ENCODE data around the gene CLPTM1L. TPM values are rescaled to one million over a fixed set of nuclear protein-coding genes. Genes with fewer than 3 reads are reported as not detected.
"Not testable (repeated sequence)": the region's sequence is repeated elsewhere in the genome, so short reads cannot be mapped to it uniquely, and the experiment has no call there.

Gene CLPTM1L
- total RNA-seq, 1 donor from 2014 or later, result 169 TPM

DNA sequence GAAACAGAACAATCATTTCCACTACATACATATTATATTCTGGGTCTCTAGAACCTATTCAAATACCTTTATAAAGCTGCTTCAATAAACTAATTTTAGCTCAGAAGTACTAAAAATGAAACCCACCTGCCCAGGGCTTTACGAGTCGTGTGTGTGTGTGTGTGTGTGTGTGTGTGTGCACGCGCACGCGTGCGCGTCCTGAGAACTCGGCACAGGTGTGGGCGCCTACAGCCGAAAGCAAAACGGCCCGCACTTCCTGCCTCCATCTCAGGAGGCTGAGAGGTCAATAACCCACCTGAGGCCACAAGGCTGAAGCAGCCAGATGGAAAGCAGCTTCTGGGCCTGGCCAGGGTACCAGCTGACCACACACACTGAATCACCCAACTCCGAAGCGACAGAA lies 3.0 kb downstream of the CLPTM1L start:
- DNase-seq (ENCODE audit: low read depth), result no peak

DNA sequence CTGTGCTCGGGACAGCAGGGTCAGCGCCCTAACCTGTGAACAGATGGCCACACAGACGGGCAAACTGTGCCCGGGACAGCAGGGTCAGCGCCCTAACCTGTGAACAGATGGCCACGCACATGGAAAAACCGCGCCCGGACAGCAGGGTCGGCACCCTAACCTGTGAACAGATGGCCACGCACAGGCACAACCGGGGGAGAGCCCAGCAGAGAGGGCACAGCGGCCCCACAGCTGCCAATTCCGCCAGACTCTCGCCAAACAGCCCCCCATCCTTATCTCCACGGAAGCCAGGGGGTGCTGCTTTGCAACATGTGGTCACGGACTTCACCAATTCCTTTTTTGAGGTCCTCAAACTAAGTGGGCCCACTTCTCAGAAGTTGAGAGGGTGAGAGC lies 5.1 kb downstream of the CLPTM1L start:
- DNase-seq (ENCODE audit: low read depth), result not testable (repeated sequence)

DNA sequence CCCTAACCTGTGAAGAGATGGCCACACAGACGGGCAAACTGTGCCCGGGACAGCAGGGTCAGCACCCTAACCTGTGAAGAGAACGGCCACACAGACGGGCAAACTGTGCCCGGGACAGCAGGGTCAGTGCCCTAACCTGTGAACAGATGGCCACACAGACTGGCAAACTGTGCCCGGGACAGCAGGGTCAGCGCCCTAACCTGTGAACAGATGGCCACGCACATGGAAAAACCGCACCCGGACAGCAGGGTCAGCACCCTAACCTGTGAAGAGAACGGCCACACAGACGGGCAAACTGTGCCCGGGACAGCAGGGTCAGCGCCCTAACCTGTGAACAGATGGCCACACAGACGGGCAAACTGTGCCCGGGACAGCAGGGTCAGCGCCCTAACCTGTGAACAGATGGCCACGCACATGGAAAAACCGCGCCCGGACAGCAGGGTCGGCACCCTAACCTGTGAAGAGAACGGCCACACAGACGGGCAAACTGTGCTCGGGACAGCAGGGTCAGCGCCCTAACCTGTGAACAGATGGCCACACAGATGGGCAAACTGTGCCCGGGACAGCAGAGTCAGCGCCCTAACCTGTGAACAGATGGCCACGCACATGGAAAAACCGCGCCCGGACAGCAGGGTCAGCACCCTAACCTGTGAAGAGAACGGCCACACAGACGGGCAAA lies 5.6 kb downstream of the CLPTM1L start:
- not testable (repeated sequence) for DNase-seq (ENCODE audit: low read depth)

DNA sequence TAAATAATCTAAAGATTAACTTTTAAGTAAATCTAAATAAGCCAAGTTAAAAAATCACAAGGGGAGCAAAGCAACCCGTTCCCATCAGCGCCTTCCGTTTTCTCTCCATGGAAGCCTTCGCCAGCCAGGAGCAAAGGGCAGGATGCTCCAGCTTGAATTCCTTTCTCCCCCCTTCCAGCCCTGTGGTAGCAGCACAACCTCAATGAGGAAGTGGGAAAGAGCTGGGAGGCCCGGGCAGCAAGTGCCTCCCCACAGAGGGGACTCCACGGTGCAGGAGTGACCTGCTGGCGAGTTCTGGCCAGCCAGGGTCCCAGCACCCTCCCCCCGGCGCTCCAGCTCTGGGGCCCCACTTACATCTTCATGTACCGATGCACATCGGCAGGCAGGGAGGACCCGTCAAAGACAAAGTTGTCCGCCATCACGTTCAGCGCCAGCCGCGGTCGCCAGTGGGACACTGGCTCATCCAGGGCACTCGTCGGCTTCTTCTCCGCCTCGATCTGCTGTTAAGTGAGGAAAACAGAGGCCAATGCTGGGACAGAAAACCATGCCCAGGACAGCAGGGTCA lies 6.3 kb downstream of the CLPTM1L start:
- no peak for DNase-seq (ENCODE audit: low read depth)

DNA sequence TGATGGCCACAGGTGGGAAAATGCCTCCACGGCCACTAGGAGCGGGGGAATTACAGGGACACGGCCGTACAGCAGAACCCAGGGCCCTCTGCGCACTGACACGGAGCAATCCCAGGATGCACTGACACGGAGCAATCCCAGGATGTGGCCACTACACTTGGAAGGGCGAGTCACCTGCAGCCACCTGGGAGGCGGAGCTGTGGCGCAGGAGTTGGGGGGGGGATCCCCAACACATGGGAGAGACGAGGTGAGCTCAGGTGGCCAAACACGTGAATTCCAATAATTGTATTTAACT lies 6.8 kb downstream of the CLPTM1L start:
- DNase-seq (ENCODE audit: low read depth), result no peak

DNA sequence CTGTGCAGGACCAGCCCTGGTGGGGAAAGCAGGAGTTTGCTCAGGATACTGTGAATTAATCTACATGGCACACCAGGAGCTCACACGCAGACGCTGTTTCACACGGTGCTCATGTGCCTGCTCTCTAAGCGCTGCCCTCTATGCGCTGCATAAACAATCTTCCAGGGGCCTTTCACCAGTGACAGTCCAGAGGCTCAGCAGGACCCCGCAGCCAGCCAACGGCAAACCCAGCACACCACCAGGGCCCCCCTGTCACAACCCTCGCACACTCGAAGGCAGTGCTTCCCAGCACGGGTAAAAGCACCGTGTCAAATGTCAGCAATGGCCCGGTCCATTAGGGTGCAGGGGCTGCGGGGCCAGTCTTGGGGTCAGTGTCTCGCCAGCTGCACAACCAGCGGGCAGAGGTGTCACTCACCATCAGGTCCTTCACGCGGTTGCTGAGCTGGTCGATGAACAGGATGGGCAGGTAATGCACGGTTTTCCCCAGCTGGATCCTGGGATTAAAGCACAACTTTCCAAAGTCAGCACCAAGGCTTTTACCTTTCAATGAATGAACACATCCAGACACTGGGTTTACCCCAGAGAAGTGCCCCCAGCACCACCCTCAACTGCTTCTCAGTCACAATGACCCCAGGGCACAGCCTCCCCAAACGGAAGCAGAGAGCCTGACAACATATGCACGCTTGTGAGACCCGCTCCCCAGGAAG lies 7.3 kb downstream of the CLPTM1L start:
- no peak for DNase-seq (ENCODE audit: low read depth)

DNA sequence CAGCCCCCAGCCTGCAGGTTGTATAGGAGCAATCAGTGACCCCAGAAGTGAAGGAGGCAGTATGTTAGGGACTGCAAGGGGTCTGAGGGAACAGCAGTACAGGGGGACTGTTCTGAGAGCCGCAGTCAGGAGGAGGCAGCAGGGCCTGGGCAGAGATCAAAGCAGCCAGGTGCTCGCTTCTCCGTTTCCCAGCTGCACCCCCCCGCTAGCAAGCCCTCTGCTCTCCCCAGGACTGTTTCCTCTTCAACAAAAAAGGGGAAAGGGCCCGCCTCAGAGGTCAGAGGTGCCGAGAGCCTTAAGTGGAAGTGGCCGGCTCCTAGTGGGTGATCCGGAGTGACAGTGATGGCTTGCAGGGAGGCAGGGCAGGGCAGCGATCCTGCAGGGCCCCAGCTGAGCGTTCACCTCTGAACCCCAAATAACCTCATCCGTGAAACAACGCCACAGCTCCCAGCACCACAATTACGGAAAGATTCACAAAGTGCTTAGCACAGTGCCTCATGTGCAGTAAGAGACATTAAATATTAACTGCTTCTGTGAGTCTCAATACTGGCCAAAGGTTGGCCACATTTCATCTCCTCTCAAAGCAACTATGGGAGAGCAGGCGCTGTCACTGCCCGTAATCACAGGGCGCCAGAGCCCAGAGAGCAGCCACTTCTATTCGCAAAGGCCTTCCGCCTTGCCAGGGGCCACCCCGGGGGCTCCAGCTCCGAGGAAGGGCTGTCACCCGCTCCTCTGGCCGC lies 8.0 kb downstream of the CLPTM1L start:
- no peak for DNase-seq (ENCODE audit: low read depth)

DNA sequence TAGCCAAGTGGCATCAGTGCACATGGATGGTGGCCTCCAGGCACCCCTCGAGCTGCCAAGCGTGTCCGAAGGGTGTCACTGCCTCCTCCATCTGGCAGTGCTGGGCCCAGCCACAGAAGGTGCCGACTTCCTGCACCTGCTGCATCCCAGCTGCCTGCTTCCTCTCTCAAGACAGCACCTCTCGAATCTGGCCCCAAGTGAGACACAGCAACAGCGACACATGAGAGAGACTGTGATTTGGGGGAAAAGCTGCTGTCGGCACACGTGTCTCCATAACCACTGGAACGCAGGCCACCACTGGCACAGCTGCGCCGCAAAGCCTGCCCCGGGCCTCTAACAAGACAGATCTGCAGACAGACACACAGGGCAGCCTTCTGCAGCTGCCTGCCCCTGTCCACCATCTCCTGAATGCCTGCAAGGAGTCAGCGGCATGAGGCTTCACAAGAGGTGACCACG lies 8.8 kb downstream of the CLPTM1L start:
- no peak for DNase-seq (ENCODE audit: low read depth)

DNA sequence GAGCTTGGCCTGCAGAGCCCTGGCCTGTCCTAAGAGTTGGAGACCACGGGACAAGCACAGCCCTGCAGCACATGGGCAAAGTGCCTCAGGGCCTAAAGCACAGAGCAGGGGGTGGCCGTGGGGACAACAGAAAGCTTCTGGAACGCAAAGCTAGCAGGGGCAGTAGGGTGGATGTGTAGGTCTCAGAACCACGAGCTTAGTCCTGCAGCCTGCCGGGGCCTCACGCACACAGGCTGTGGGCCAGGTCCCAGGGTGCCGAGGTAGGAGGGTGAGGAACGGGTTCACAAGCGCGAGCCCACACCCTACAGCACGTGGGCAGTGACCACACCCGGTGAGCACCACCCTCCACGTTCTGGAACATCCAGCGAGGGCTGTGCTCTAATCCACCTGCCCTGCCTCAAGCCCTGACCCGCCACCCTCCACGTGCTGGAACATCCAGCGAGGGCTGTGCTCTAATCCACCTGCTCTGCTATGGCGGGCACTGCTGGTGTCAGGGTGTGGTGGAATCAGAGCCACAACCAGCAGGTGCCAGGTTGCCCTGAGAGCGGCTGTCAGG lies 9.3 kb downstream of the CLPTM1L start:
- DNase-seq (ENCODE audit: low read depth), result no peak

DNA sequence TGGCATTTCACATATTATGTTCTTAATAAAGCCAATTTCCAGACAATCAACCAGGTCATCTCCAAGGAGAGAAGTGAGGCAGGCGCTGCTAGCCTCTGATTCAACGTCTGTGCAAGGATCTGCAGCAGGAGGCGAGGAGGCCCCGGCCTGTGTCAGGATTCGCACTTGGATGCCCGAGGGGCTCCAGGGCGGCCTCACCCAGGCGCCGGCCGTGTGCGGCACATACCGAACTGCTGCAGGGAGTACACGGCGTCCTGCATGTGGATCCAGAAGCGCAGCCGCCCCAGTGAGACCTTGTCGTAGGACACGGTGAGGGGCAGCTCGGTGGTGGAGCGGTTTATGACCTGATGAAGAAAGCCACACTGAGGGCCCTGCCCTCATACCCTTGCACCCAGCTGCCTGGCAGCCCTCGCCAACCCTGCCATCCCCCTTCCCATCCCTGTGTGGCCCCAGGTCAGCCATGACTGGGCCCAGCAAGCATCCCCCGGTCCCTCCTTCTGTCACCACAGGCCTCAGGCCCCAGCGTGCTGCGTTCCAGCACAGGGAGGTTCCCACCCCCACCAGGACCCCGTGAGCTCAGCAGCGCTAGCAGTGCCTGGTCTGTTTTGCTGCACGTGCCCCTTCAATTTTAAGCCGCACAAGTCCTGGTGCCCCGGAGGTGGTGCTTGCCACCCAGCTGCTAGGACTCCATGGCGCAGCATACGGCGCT lies 9.9 kb downstream of the CLPTM1L start:
- DNase-seq (ENCODE audit: low read depth), result no peak

DNA sequence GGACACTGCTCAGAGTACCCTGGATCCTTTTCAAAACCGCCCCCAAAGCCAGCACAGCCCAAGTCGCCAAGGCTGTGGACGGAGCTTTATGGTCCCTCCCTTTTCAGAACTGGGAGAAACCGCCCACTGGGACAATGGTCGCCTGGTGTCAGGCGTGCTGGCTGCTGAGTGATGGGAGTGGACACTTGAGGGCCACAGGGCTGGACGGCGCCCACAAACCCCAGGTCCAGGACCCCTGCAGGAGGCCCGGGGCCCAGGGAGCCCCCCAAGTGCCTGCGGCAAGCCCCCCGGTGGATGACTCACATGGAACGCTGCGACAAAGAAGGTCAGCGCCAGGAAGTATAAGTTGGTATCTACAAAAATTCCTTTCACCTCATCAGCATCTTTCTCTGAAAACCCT lies 10.9 kb downstream of the CLPTM1L start:
- DNase-seq (ENCODE audit: low read depth), result no peak

DNA sequence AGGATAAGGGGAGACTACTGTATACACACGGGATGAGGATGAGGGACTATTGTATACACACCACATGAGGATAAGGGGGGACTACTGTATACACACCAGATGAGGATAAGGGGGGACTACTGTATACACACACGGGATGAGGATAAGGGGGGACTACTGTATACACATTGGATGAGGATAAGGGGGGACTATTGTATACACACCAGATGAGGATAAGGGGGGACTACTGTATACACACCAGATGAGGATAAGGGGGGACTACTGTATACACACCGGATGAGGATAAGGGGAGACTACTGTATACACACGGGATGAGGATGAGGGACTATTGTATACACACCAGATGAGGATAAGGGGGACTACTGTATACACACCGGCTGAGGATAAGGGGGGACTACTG lies 11.6 kb downstream of the CLPTM1L start:
- not testable (repeated sequence) for DNase-seq (ENCODE audit: low read depth)

DNA sequence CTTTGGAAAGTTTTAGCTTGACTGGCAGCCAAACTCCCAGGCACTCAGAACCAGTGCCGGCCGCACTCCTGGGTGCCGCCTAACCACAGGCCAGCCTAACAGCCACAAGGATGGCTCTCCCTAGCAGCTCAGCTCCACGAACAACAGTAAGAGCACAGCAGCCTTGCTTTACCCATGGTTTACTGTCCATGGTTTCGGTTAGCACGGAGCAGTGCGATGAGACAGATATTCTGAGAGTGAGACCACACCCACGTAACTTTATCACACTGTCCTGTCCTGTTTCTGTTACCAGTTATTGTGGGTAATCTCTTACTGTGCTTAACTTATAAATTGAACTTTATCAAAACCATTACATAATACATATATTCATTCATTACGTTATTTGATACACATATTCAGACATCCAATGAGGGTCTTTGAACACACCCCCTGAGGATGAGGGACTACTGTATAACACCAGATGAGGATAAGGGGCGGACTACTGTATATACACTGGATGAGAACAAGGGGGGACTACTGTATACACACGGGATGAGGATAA lies 12.4 kb downstream of the CLPTM1L start:
- DNase-seq (ENCODE audit: low read depth), result peak; percentile 53

DNA sequence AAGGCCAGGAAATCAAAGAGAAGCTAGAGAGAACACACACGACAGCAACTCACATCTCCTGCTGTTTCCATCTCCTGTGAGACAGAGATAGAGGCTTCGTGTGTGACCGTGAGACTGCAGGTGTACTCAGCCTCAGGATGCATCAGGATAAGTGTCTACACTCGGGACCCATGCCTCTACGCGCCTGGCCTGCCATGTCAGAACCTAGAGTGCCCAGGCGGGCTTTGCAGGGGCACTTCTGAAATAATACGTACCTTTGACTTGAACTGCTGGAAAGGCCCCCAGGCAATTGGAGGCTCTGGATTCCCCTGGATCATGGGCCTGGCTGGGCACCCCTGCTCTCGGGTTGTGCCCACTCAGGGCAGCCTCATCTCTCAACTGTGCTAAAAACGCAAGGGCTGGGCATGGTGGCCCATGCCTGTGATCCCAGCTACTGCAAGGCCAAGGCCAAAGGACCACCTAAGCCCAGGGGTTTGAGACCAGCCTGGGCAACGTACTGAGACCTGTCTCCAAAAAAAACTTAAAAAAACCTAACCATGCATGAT lies 13.0 kb downstream of the CLPTM1L start:
- no peak for DNase-seq (ENCODE audit: low read depth)

DNA sequence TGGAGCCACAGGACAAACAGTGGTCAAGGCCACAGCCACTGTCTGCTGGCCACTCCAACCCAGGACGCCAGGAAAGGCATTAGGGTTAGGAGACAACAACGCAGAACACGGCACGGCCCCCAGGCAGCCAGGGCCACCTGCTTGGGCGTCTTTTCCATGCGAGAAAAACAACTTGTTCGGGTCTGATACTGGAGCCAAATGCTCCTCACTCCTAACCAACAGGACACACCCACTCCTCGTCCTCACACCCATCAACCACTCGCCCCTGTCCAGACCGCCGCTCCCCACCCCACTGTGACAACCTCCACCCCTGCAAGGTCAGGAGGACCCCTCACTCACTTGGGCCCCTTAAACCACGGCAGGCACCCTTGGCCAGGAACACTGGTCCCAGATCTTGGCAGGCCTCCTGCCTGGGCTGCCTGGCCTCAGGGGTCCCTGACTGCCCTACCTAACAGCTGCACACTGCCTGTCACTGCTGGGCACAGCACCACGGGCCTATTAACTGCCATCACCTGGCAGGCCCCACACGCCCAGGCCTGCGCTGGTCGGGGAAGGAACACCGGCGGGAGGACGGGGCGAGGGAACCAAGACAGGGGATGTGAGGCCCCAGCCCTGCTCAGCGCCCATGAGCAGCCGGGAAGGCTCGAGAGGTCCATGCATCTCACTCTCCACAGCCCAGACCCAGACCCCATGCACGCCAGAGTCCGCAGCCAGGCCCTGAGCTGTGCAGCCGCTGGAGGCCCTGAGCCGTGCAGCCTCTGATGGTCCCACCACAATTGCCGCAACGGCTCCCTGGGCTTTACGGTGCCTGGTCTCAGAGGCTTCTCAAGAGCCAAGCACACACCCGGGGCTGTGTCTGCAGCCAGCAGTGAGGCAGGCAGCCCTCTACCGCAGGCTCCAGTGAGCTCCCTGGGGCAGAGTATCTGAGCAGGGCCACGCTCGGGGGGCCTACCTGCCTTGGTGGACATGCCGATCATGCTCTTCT lies 13.8 kb downstream of the CLPTM1L start:
- peak; percentile 17 for DNase-seq (ENCODE audit: low read depth)

DNA sequence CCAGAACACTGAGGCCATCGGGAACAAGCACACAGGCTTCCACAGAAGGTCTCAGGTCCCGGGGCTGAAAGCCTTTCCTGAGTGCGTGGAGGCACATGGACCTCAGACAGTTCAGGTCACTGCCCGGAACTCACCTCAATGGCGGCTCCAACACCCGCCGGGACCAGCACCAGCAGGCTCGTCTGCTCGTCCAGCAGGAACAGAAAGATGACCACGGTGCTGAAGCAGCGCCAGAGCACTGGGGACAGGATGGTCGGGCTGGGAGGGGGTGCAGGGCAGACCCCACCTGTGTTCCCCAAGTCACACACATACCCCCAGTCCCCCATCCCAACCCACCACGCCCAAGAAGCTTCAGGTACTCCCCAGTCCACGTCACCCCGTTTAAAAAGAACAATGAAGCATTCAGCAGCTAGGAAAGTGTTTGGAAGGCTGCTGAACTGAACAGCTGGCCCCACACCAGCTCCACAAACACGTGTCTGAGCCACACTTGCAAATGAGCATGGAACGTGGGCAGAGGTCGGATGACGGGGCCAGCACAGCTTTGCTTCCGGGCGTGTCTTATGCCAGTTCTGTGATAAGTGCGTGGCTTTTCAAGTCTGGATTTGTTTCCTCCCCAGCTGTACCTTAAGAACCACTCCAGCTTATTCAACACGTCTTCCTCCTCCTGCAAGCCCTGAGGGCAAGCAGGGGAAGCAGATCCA lies 14.6 kb downstream of the CLPTM1L start:
- DNase-seq (ENCODE audit: low read depth), result peak; percentile 64

DNA sequence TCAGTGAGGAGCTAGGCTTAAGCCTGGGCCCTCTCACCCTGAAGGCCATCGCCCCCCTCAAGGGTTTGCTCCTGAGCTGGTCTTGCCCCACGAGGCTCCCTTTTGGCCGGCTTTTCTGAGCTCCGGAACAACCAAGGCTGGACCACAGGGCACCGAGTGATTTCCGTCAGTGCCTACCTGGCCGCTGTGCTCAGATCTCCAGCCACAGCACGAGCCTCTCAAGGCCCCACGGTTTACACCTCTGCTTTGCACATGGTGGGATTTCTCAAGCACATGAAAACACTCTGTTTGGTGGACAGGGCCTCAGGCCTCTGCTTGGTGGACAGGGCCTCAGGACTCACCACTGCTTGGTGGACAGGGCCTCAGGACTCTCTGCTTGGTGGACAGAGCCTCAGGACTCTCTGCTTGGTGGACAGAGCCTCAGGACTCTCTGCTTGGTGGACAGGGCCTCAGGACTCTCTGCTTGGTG lies 15.8 kb downstream of the CLPTM1L start:
- no peak for DNase-seq (ENCODE audit: low read depth)

Measured in myocyte (in vitro differentiated cells).